NOMO-1 treated with dmso at 0.1 percent for 144 hours (cell line): ENCODE results near the gene TMEM120A.

Source experiments
- DNase-seq: peaks from one replicate; lab custom pipeline; 2025; ENCODE audit not compliant: unreplicated experiment; lab: John Stamatoyannopoulos, UW

Gene TMEM120A

DNA sequence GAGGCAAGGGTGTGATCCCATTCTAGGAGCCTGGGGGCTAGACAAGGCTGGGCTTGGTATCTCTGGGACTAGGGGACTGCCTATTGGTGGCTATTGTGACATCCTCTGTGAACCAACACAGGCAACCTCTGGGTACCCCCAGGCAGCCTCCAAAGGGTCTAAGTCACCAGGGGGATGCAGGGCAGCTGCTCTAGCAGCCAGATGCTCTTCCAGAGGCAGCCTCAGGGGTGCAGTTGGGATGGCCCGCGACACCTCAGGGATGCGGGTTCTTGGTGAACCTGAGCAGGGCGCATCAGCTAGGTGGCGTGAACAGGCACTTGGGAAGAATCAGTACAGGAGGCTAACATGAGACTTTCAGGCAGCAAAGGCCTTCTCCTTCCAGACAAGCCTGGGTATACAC, 1.6 kb upstream of the TMEM120A start:
- no peak for DNase-seq

GRCh38 chr7:75995052-75995471, 667 bp upstream of the TMEM120A start:
- no peak for DNase-seq

DNA sequence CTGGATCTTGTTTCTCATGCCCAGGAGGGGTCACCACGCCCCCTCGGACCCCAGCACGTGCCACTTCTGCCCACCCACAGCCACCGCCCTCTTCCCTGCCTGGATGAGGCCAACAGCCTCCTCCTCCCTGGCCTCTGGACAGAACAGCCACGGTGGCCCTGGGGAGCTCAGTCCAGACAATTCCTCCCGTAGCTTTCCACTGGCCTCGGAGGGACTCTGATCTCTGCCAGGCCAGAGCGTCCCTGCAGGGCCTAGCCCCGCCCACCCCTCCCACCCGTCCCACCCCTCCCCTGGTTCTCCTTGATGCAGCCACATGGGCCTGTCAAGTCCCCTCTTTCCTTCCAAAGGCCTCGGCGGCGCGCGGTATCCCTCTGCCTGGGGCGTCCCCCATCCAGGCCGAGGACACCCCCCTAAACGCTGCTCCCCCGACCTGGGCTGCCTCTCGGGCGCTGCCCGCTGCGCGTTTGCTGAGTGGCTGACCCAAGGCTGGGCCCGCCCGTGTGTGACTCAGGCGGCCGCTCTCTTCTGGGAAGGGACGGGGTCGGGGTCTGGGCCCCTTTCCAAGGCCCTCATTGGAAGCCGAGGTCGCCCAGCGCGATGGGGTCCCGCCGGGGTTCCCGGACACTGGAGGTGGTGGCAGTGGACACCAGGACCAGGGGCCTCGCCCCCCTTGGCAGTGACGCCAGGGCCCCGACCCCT, 557 bp downstream of the TMEM120A start:
- DNase-seq: no peak

DNA sequence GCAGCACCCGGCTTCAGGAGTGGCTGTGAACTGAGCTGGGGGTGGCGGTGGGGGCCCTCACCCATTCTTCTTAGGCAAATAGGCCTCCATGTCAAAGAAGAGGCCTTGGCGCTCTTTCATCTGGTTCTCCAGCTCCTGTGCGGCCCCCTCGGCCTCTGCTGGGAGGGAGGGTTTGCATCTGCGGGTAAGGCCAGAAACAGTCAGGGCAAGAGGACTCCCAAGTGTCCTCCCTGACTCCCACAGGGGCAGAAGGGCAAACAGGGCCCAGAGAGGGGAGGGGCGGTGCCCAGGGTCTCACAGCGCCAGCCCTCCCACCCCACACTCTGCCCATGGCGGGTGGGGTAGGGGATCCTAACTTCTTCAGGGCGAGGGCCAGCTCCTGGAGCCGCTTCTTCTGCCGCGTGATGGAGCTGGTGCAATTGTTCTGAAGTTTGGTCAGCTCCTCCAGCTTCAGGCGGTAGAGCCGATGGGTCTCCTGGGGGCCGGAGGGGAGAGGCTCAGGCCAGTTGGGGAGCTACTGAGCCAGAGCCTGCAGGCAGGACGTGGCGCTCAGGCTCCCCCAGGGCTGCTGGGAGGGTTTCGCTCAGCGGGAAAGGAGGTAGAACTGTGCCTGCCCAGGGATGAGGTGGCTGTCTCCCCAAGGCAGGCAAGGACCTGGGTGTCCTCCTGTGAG, 2.2 kb downstream of the TMEM120A start:
- no peak for DNase-seq

DNA sequence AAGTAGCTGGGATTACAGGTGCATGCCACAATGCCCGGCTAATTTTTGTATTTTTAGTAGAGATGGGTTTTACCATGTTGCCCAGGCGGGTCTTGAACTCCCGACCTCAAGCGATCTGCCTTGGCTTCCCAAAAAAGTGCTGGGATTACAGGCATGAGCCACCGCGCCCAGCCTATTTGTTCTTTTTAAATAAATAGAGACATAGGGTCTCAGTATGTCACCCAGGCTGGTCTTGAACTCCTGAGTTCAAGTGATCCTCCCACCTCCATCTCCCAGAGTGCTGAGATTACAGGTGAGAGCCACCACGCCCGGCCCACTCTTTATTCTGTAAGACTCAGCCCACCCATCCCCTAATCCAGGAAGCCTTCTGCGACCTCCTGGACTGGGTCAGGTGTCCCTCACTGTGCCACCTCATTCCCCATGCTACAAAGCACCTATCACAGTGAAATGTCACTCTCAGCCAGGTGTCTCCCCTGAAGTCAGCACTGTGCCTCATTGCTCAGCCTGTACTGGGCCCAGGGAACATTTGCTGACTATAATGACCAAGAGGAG, 2.8 kb downstream of the TMEM120A start:
- DNase-seq: no peak

- no peak for DNase-seq
Measured at GRCh38 chr7:75989500-75990388, 4.7 kb downstream of the TMEM120A start.

DNA sequence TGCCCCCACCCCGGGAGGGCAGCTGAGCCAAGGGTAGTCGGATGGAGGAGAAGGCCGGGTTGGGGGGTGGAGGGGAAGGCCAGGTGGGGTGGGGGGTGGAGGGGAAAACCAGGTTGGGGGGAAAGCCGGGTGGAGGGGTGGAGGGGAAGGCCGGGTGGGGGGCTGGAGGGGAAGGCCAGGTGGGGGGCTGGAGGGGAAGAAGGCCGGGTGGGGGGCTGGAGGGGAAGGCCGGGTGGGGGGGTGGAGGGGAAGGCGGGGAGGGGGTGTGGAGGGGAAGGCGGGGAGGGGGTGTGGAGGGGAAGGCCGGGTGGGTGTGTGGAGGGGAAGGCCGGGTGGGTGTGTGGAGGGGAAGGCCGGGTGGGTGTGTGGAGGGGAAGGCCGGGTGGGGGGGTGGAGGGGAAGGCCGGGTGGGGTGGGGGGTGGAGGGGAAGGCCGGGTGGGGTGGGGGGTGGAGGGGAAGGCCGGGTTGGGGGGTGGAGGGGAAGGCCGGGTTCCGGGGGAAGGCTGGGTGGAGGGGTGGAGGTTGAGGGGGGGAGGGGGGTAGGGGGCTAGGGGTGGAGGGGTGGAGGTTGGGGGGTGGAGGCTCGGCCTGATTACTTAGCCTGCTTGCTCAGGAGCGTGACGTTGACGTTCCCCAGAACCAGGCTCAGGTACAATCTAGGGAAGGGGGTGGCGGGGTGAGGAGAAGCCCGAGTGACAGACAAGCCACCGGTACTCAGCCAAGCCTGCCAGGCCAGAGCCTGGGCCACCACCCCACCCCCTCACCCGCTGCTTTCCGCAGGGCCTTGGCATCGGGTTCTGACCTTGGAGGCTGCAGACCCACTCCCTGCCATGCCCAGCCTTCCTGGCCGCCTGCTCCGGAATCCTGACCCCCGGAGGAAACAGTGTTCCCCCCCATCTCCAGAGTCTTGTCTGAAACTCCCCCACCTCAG, 5.6 kb downstream of the TMEM120A start:
- DNase-seq: no peak

GRCh38 chr7:75987805-75988567, 6.4 kb downstream of the TMEM120A start:
- DNase-seq: no peak

GRCh38 chr7:75987026-75987804, 7.2 kb downstream of the TMEM120A start:
- no peak for DNase-seq

- DNase-seq: no peak
Measured at GRCh38 chr7:75986147-75986781, 8.1 kb downstream of the TMEM120A start.

- no peak for DNase-seq
Measured at GRCh38 chr7:75985518-75986146, 8.8 kb downstream of the TMEM120A start.

- no peak for DNase-seq
Measured at GRCh38 chr7:75985009-75985517, 9.3 kb downstream of the TMEM120A start.

DNA sequence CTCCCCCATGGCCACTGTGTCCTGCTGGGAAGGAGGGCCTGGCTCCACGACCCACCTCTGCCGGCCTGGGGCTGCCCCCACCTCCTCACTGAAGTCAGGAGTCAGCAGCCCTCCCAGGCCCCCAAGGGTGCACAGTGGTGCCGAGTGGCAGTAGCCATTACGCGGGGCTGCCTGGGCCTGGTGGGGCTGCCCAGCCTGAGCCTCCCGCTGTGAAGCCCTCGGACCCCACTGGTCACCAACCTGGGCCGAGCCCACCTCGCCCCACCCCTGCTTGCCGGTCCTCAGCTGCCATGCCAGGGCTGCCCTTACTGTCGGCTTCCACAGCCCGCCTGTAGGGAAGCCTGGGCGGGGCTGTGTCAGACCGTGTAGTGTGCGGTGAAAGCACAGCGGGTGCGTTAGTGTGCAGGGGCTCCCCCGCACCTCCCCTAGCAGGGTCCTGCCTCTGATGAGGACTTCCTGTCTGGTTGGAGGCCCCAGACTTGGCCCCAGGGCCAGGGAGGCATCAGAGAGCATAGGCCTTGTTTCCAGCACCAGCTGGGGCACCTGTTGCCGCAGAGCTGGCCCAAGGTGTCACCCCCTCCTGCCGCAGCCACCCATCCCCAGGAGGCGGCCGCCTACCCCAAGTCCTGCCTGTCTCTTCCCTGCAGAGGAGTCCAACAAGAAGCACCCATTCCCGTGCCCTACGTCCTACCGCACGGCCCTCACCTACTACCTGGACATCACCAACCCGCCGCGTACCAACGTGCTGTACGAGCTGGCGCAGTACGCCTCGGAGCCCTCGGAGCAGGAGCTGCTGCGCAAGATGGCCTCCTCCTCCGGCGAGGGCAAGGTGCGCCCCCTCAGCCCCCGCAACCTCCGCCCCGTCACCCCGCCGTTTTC, 10.0 kb downstream of the TMEM120A start:
- DNase-seq: no peak

- DNase-seq: no peak
Measured at GRCh38 chr7:75983471-75984129, 10.8 kb downstream of the TMEM120A start.

DNA sequence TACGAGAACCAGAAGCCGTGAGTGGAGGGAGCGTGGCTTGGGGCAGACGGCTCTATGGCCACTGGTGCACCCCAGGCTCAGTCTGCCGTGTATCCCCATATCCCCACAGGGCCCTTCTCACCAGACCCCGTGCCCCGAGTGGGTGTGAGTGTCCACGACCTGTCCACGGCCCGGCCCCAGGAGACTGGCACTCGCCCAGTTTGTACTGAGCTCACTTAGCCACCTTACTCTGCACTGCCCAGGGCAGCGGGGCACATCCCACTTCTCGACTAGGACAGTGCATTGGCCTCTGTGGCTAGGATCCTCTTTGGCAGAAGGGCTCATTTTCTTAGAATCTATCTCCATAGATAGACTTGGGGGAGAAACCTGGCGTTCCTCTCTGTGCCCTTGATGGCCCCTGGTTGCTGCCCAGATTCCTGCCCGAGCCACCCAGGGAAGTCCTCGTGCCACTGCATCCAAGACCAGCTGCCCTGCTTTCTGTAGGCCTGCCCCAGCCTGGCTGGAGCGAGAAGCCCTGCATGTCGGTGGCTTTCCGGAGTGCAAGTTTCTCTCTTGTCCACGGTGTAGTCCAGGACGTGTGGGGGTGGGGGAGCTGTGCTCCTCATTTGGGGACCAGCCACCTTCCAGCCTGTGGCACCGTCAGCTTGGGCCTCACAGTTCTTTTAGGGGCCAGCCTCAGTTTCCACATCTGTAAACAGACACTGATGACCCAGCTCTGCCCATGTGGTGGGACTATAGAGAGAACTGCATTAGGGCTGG, 11.9 kb downstream of the TMEM120A start:
- DNase-seq: no peak
